Thyroid gland (tissue), 4 donors: ENCODE results near the gene GLG1. TPM values are rescaled to one million over a fixed set of nuclear protein-coding genes. Genes with fewer than 3 reads are reported as not detected.
"Not testable (repeated sequence)": the region's sequence is repeated elsewhere in the genome, so short reads cannot be mapped to it uniquely, and the experiment has no call there.

Experiments used
- DNase-seq, 2 donors: peaks; one replicate each; pipeline ENCODE4 v3.0.0-alpha.2; 2019
- H3K27ac ChIP-seq, 3 donors: fragments of 200-600 bp; sonication (generic); 1 replicate in 2 of 3; 2 replicates in 1 of 3; pipeline ENCODE4 v1.5.1; 2016 to 2019; ENCODE audit warnings: mild to moderate bottlenecking in 1 of 3, moderate library complexity in 1 of 3
- H3K27me3 ChIP-seq: fragments of 200-600 bp; sonication (generic); one replicate; pipeline ENCODE4 v1.5.1; 2019
- H3K36me3 ChIP-seq, 2 donors: fragments of 200-600 bp; sonication (generic); one replicate each; pipeline ENCODE4 v1.5.1; 2016 to 2019
- H3K4me1 ChIP-seq, 2 donors: fragments of 200-600 bp; sonication (generic); one replicate each; pipeline ENCODE4 v1.5.1; 2017 to 2019
- H3K4me3 ChIP-seq, 3 donors: fragments of 200-600 bp; sonication (generic); replicated peaks in 1 of 3; 1 replicate in 2 of 3; 2 replicates in 1 of 3; pipeline ENCODE4 v1.5.1; 2016; ENCODE audit warnings: mild to moderate bottlenecking in 1 of 3
- H3K9me3 ChIP-seq: fragments of 200-600 bp; sonication (generic); one replicate; pipeline ENCODE4 v1.5.1; 2017
- CTCF ChIP-seq, 6 experiments: fragments of 200-600 bp in 3 of 6; fragments of 450-650 bp in 3 of 6; sonication (generic) in 3 of 6; IDR thresholded peaks; one replicate each; pipeline ENCODE4 v1.5.1; 2016 to 2019; ENCODE audit warnings: antibody characterized with exemption in 6 of 6, mild to moderate bottlenecking in 2 of 6, inconsistent platforms in 1 of 6, moderate library complexity in 1 of 6
- POLR2A ChIP-seq, 2 donors: fragments of 450-650 bp; IDR thresholded peaks; one replicate each; pipeline ENCODE4 v1.6.1; 2017; ENCODE audit warnings: antibody characterized with exemption in 2 of 2, mild to moderate bottlenecking in 2 of 2, moderate library complexity in 1 of 2
- WGBS, 2 donors: methylation state at CpG; one replicate each; pipeline ENCODE4 v1.1.5; 2017; 5-methylcytosine and 5-hydroxymethylcytosine counted together
- intact Hi-C: fragments of 100-400 bp; cut with DNase I; formaldehyde crosslinking; loops from one replicate; pipeline ENCODE4 v1.15.1; 2023
- total RNA-seq, 4 donors: library from RNA; depleted of rRNA; stranded (reverse); fragments of >200 nt; gene quantifications; one replicate each; pipeline ENCODE4 v1.2.3, GENCODE V29; 2016

Gene GLG1
- total RNA-seq, 4 donors from 2014 or later = 127 to 182 (median 151) TPM

- TF ChIP-seq CTCF (IDR thresholded peaks at IDR 0.05) = no peak
- intact Hi-C loops = no loop called here
- Histone ChIP-seq H3K27ac (peak overlapping the region in 1 of 3 donors; percentile 85), H3K36me3 (peaks cover 3 to 7% of the 10 kb centered on the region in 2 donors), H3K9me3 (no peaks in the 10 kb centered on the region), H3K4me3 (no peak overlapping the region), H3K4me1 (peaks cover 6 to 25% of the 10 kb centered on the region in 2 donors), H3K27me3 (no peaks in the 10 kb centered on the region)
- WGBS, 2 donors = 89 to 98% methylated on average over 8 of the region's 8 CpGs
- DNase-seq = no peak
These were observed 160.0 kb downstream of the GLG1 start for GRCh38 chr16:74446866-74447265.

GRCh38 chr16:74443624-74444346 is 163.1 kb downstream of the GLG1 start:
- H3K36me3 ChIP-seq, H3K4me3 ChIP-seq, H3K9me3 ChIP-seq, H3K4me1 ChIP-seq, H3K27ac ChIP-seq, H3K27me3 ChIP-seq, intact Hi-C loops, DNase-seq: not testable (repeated sequence)
- WGBS, 2 donors = 97% methylated on average over 12 to 13 of the region's 13 CpGs

GRCh38 chr16:74439685-74440084 is 167.2 kb downstream of the GLG1 start:
- intact Hi-C loops = no loop called here

GRCh38 chr16:74438492-74438979 is 168.4 kb downstream of the GLG1 start:
- TF ChIP-seq CTCF (IDR thresholded peaks at IDR 0.05) (no peak), POLR2A (IDR thresholded peaks at IDR 0.05) (no peak)
- H3K27ac ChIP-seq = no peak overlapping the region
- H3K9me3 ChIP-seq = no peaks in the 10 kb centered on the region
- H3K4me1 ChIP-seq = no peaks in the 10 kb centered on the region
- H3K27me3 ChIP-seq = no peaks in the 10 kb centered on the region
- no peak overlapping the region for H3K4me3 ChIP-seq
- DNase-seq = no peak
- intact Hi-C loops = no loop called here
- no peaks in the 10 kb centered on the region for H3K36me3 ChIP-seq
- 77 to 80% methylated on average over 7 of the region's 7 CpGs for WGBS, 2 donors

More at GRCh38 chr16:74439685-74440084, 167.2 kb downstream of the GLG1 start:
- DNase-seq = peak; percentile 29 to 58
- Histone ChIP-seq H3K4me3 (no peak overlapping the region), H3K9me3 (no peaks in the 10 kb centered on the region), H3K4me1 (no peaks in the 10 kb centered on the region), H3K27ac (no peak overlapping the region), H3K36me3 (no peaks in the 10 kb centered on the region), H3K27me3 (no peaks in the 10 kb centered on the region)
- no peak for TF ChIP-seq POLR2A (IDR thresholded peaks at IDR 0.05)
- no peak for TF ChIP-seq CTCF (IDR thresholded peaks at IDR 0.05)
- WGBS, 2 donors = 38 to 39% methylated on average over 7 of the region's 7 CpGs

GRCh38 chr16:74431516-74431915 is 175.4 kb downstream of the GLG1 start:
- intact Hi-C loops = loop anchor here (5.0 kb wide), 1 partner anchor 124 kb away; no protein-coding TSS in a partner anchor
- TF ChIP-seq CTCF (IDR thresholded peaks at IDR 0.05) = no peak
- no peak for TF ChIP-seq POLR2A (IDR thresholded peaks at IDR 0.05)
- H3K9me3 ChIP-seq = no peaks in the 10 kb centered on the region
- H3K4me3 ChIP-seq = no peak overlapping the region
- 70 to 84% methylated on average over 5 of the region's 5 CpGs for WGBS, 2 donors
- DNase-seq = no peak
- H3K4me1 ChIP-seq = no peaks in the 10 kb centered on the region
- no peak overlapping the region for H3K27ac ChIP-seq
- no peaks in the 10 kb centered on the region for H3K27me3 ChIP-seq
- H3K36me3 ChIP-seq = no peaks in the 10 kb centered on the region
